GM19025 (cell line): ENCODE data around the gene NR2F1.

Experiments
- ATAC-seq: cut with Tn5 transposase; IDR thresholded peaks from one replicate; pipeline ENCODE4 v1.9.1; 2021; ENCODE audit warnings: mild to moderate bottlenecking, low read depth, moderate library complexity; ENCODE audit not compliant: unreplicated experiment

NR2F1 gene

DNA sequence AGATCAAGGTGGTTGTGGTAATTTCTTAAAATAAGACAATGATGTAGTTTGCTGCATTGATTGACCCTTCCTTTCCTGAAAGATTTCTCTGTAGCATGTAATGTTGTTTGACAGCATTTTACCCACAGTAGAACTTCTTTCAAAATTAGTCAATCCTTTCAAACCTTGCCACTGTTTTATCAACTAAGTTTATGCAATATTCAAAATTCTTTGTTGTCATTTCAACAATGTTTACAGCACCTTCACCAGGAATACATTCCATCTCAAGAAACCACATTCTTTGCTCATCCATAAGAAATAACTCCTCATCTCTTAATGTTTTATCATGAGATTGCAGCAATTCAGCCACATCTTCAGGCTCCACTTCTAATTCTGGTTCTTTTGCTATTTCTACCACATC is 43.8 kb downstream of the NR2F1 start:
- no peak for ATAC-seq

DNA sequence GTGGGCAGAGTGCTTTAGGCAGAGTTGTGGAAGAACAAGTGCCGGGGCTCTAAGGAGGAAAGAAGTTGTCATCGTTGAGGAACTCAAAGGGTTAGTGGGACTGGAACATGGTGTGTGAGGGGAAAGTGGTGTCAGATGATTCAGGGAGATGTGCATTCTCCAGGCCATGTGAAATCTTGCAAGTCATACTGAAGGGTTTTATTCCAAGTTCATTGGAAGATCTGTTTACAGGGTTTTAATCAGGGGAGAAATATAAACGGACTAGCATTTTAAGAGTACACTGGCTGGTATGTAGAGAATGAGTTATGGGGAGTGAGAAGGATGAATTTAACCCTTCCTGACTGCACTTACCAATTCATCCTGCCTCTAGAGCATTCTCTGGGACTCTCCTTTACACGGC is 49.3 kb downstream of the NR2F1 start:
- no peak for ATAC-seq

DNA sequence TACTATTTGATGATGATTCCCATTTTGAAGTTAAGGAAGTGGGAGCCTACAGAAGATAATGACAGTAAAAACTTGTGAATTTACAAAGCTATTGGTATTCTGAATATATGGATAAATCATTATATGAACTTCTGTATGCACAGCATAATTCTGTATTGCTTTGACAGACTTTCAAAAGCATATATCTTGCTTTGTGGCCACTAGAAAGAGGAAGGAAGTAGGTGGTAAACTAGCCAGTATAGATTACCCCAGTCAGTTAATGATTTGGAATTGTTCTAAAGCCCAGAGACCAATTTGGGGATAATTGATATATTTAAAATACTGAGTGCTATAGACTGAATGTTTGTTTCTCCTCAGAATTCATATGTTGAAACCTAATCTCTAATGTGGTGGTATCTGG is 53.0 kb downstream of the NR2F1 start:
- ATAC-seq, result no peak

DNA sequence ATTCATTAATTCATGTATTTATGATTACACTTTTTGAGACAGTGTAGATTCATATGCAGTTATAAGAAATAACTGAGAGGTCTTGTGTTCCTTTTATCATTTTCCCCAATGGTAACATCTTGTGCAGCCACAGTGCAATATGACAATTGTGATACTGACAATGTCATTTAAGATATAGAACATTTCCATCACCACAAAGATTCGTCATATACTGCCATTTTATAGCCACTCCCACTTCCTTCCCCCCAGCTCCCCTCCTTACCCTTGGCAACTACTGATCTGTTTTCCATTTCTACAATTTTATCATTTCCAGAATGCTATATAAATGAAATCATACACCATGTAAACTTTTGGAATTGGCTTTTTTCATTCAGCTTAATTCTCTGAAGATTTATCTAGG is 53.8 kb downstream of the NR2F1 start:
- ATAC-seq, result no peak

DNA sequence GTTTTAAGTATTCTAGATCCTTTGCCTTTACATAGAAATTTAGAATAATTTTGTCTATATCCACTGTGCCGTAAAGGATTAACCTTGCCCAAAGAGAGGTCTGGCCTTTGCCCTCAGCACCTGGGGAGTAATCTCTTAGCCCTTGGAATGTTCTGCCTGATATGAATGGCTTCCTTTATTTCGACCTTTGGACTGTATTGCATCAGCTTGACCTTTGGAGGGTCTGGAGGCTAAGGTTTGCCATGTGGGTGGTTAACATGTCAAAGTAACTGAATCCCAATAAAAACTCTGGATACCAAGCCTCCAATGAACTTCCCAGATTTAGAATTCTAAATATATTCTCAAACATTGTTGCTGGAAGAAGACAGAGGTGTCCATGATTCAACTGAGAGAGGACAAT is 54.7 kb downstream of the NR2F1 start:
- ATAC-seq, result no peak

DNA sequence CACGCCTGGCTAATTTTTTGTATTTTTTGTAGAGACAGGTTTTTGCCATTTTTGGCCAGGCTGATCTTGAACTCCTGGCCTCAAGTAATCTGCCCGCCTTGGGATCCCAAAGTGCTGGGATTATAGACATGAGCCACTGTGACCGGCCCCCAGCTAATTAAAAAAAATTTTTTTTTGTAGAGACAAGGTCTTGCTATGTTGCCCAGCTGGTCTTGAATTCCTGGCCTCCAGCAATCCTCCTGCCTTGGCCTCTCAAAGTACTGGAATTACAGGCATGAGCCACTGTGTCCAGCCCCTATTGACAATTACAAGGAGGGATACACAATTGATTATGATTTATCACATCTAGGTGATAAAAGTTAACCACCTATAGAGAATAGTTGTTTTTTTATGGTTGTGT is 59.5 kb downstream of the NR2F1 start:
- ATAC-seq, result no peak
